Measurements from ENCODE around the gene GABRB1. TPM values are rescaled to one million over a fixed set of nuclear protein-coding genes. Genes with fewer than 3 reads are reported as not detected.

Gene GABRB1
- total and polyA plus RNA-seq, 2 experiments from 2014 or later = 2.8 to 5.5 TPM

GRCh38 chr4:47432749-47433148, 401.4 kb downstream of the GABRB1 start:
- H3K36me3 ChIP-seq (replicated peaks; ENCODE audit: insufficient read depth, low read depth) = no peaks in the 10 kb centered on the region
- no peak overlapping the region for H3K4me3 ChIP-seq
- no peaks in the 10 kb centered on the region for H4K20me1 ChIP-seq (ENCODE audit: insufficient read depth, poor library complexity, severe bottlenecking)
- no peaks in the 10 kb centered on the region for H3K9me2 ChIP-seq (replicated peaks; ENCODE audit: insufficient read depth)
- no peak for DNase-seq (ENCODE audit: low spot score)
- no peaks in the 10 kb centered on the region for H3K4me1 ChIP-seq (ENCODE audit: insufficient read depth)
- no peak for TF ChIP-seq EZH2 (IDR thresholded peaks at IDR 0.05; ENCODE audit: borderline replicate concordance)
- no peak for TF ChIP-seq CTCF (IDR thresholded peaks at IDR 0.05; ENCODE audit: poor library complexity)
- TF ChIP-seq EZH2phosphoT487 (IDR thresholded peaks at IDR 0.05; ENCODE audit: low read depth, severe bottlenecking, unreplicated experiment) = no peak
- no peak overlapping the region for H2AFZ ChIP-seq
- H3K27me3 ChIP-seq = no peaks in the 10 kb centered on the region
- H3K79me2 ChIP-seq = no peaks in the 10 kb centered on the region
- WGBS (ENCODE audit: low lambda C conversion rate, missing lambda C conversion rate) = 72% methylated on average over 1 of the region's 1 CpG
- no peak overlapping the region for H3K27ac ChIP-seq
- no peak overlapping the region for H3K4me2 ChIP-seq
- H3K9me3 ChIP-seq (ENCODE audit: low read depth) = no peaks in the 10 kb centered on the region

- Histone ChIP-seq H2AFZ (no peak overlapping the region), H3K27me3 (no peaks in the 10 kb centered on the region), H3K4me2 (no peak overlapping the region), H3K27ac (no peak overlapping the region), H3K4me3 (no peak overlapping the region), H3K36me3 (replicated peaks; ENCODE audit: insufficient read depth, low read depth) (no peaks in the 10 kb centered on the region), H3K4me1 (ENCODE audit: insufficient read depth) (no peaks in the 10 kb centered on the region), H3K9me2 (replicated peaks; ENCODE audit: insufficient read depth) (no peaks in the 10 kb centered on the region), H3K9me3 (ENCODE audit: low read depth) (no peaks in the 10 kb centered on the region), H4K20me1 (ENCODE audit: insufficient read depth, poor library complexity, severe bottlenecking) (no peaks in the 10 kb centered on the region), H3K79me2 (no peaks in the 10 kb centered on the region)
- no peak for DNase-seq (ENCODE audit: low spot score)
- no peak for TF ChIP-seq CTCF (IDR thresholded peaks at IDR 0.05; ENCODE audit: poor library complexity)
- no peak for TF ChIP-seq EZH2phosphoT487 (IDR thresholded peaks at IDR 0.05; ENCODE audit: low read depth, severe bottlenecking, unreplicated experiment)
- TF ChIP-seq EZH2 (IDR thresholded peaks at IDR 0.05; ENCODE audit: borderline replicate concordance) = no peak
These were observed 403.6 kb downstream of the GABRB1 start for GRCh38 chr4:47434931-47435330.

GRCh38 chr4:47442980-47443379, 411.6 kb downstream of the GABRB1 start:
- H3K9me3 ChIP-seq (ENCODE audit: low read depth) = no peaks in the 10 kb centered on the region
- H3K4me3 ChIP-seq = no peak overlapping the region
- 89% methylated on average over 5 of the region's 5 CpGs for WGBS (ENCODE audit: low lambda C conversion rate, missing lambda C conversion rate)
- no peaks in the 10 kb centered on the region for H3K36me3 ChIP-seq (replicated peaks; ENCODE audit: insufficient read depth, low read depth)
- H3K4me2 ChIP-seq = no peak overlapping the region
- no peaks in the 10 kb centered on the region for H4K20me1 ChIP-seq (ENCODE audit: insufficient read depth, poor library complexity, severe bottlenecking)
- no peak overlapping the region for H3K27ac ChIP-seq
- H2AFZ ChIP-seq = no peak overlapping the region
- DNase-seq (ENCODE audit: low spot score) = no peak
- H3K79me2 ChIP-seq = no peaks in the 10 kb centered on the region
- H3K4me1 ChIP-seq (ENCODE audit: insufficient read depth) = no peaks in the 10 kb centered on the region
- no peaks in the 10 kb centered on the region for H3K9me2 ChIP-seq (replicated peaks; ENCODE audit: insufficient read depth)
- no peaks in the 10 kb centered on the region for H3K27me3 ChIP-seq
- no peak for TF ChIP-seq EZH2phosphoT487 (IDR thresholded peaks at IDR 0.05; ENCODE audit: low read depth, severe bottlenecking, unreplicated experiment)
- no peak for TF ChIP-seq CTCF (IDR thresholded peaks at IDR 0.05; ENCODE audit: poor library complexity)
- TF ChIP-seq EZH2 (IDR thresholded peaks at IDR 0.05; ENCODE audit: borderline replicate concordance) = no peak

GRCh38 chr4:47444031-47444430, 412.7 kb downstream of the GABRB1 start:
- Histone ChIP-seq H3K4me1 (ENCODE audit: insufficient read depth) (no peaks in the 10 kb centered on the region), H3K79me2 (no peaks in the 10 kb centered on the region), H3K27ac (no peak overlapping the region), H3K4me3 (no peak overlapping the region), H4K20me1 (ENCODE audit: insufficient read depth, poor library complexity, severe bottlenecking) (no peaks in the 10 kb centered on the region), H3K36me3 (replicated peaks; ENCODE audit: insufficient read depth, low read depth) (no peaks in the 10 kb centered on the region), H3K27me3 (no peaks in the 10 kb centered on the region), H3K9me3 (ENCODE audit: low read depth) (no peaks in the 10 kb centered on the region), H3K9me2 (replicated peaks; ENCODE audit: insufficient read depth) (no peaks in the 10 kb centered on the region), H2AFZ (no peak overlapping the region), H3K4me2 (no peak overlapping the region)
- DNase-seq (ENCODE audit: low spot score) = no peak
- TF ChIP-seq CTCF (IDR thresholded peaks at IDR 0.05; ENCODE audit: poor library complexity) (no peak), EZH2phosphoT487 (IDR thresholded peaks at IDR 0.05; ENCODE audit: low read depth, severe bottlenecking, unreplicated experiment) (no peak), EZH2 (IDR thresholded peaks at IDR 0.05; ENCODE audit: borderline replicate concordance) (no peak)
- 97% methylated on average over 2 of the region's 2 CpGs for WGBS (ENCODE audit: low lambda C conversion rate, missing lambda C conversion rate)
